GM23248 (cell line): ENCODE results near the gene DUS3L. TPM values are rescaled to one million over a fixed set of nuclear protein-coding genes. Genes with fewer than 3 reads are reported as not detected.
"Not testable (repeated sequence)": the region's sequence is repeated elsewhere in the genome, so short reads cannot be mapped to it uniquely, and the experiment has no call there.

Experiments used
- DNase-seq: peaks from one replicate; pipeline ENCODE4 v3.0.0-alpha.2; 2015
- H2AFZ ChIP-seq: fragments of 200-600 bp; sonication (generic); 2 replicates; pipeline ENCODE4 v1.6.1; 2016; ENCODE audit warnings: antibody characterized with exemption
- H3F3A ChIP-seq: fragments of 200-600 bp; sonication (generic); 2 replicates; pipeline ENCODE4 v1.6.1; 2016; ENCODE audit warnings: mild to moderate bottlenecking, antibody characterized with exemption, mixed run types; ENCODE audit not compliant: insufficient read depth
- H3K27ac ChIP-seq: fragments of 200-600 bp; sonication (generic); 2 replicates; pipeline ENCODE4 v1.5.1; 2016; ENCODE audit warnings: mild to moderate bottlenecking
- H3K27me3 ChIP-seq: fragments of 200-600 bp; sonication (generic); replicated peaks from 2 replicates; pipeline ENCODE4 v1.6.1; 2016; ENCODE audit warnings: mild to moderate bottlenecking; ENCODE audit not compliant: insufficient read depth
- H3K36me3 ChIP-seq: fragments of 200-600 bp; sonication (generic); 2 replicates; pipeline ENCODE4 v1.6.1; 2016; ENCODE audit warnings: low read depth, mild to moderate bottlenecking
- H3K4me1 ChIP-seq: fragments of 200-600 bp; sonication (generic); 2 replicates; pipeline ENCODE4 v1.6.1; 2016; ENCODE audit warnings: mild to moderate bottlenecking; ENCODE audit not compliant: insufficient read depth
- H3K4me2 ChIP-seq: fragments of 200-600 bp; sonication (generic); one replicate; pipeline ENCODE4 v1.6.1; 2016; ENCODE audit warnings: mild to moderate bottlenecking; ENCODE audit not compliant: unreplicated experiment
- H3K4me3 ChIP-seq: fragments of 200-600 bp; sonication (generic); 2 replicates; pipeline ENCODE4 v1.5.1; 2016; ENCODE audit warnings: mild to moderate bottlenecking
- H3K79me2 ChIP-seq: fragments of 200-600 bp; sonication (generic); 2 replicates; pipeline ENCODE4 v1.6.1; 2016; ENCODE audit warnings: mild to moderate bottlenecking; ENCODE audit not compliant: insufficient read depth
- H3K9ac ChIP-seq: fragments of 200-600 bp; sonication (generic); 2 replicates; pipeline ENCODE4 v1.6.1; 2016; ENCODE audit warnings: mild to moderate bottlenecking
- H3K9me2 ChIP-seq: fragments of 200-600 bp; sonication (generic); 2 replicates; pipeline ENCODE4 v1.6.1; 2016; ENCODE audit warnings: mixed run types, mild to moderate bottlenecking, moderate library complexity; ENCODE audit not compliant: insufficient read depth
- H3K9me3 ChIP-seq: fragments of 200-600 bp; sonication (generic); one replicate; pipeline ENCODE4 v1.6.1; 2017; ENCODE audit warnings: low read depth
- H4K20me1 ChIP-seq: fragments of 200-600 bp; sonication (generic); 2 replicates; pipeline ENCODE4 v1.6.0; 2016; ENCODE audit not compliant: insufficient read depth
- EZH2 ChIP-seq: fragments of 200-600 bp; sonication (generic); IDR thresholded peaks from 2 replicates; pipeline ENCODE4 v1.6.1; 2018; ENCODE audit warnings: antibody characterized with exemption, mild to moderate bottlenecking; ENCODE audit not compliant: insufficient read depth, poor library complexity, severe bottlenecking
- EZH2phosphoT487 ChIP-seq: fragments of 200-600 bp; sonication (generic); IDR thresholded peaks from 2 replicates; pipeline ENCODE4 v1.6.1; 2018; ENCODE audit warnings: antibody characterized with exemption, moderate library complexity, mild to moderate bottlenecking, low read depth; ENCODE audit not compliant: insufficient read depth
- WGBS, 2 experiments: methylation state at CpG; one replicate each; pipeline ENCODE4 v1.1.6; 2015 to 2017; ENCODE audit warnings: low lambda C conversion rate in 2 of 2, low coverage in 1 of 2; ENCODE audit errors: missing lambda C conversion rate in 2 of 2; 5-methylcytosine and 5-hydroxymethylcytosine counted together
- in situ Hi-C: fragments of 300-500 bp; cut with MboI; formaldehyde crosslinking; loops from 2 replicates; pipeline ENCODE4 v1.15.0; 2020
- polyA plus RNA-seq: library from polyadenylated mRNA; unstranded; fragments of >200 nt; fragmentation: Nextera tagmentation; extraction: Ambion mirVana; gene quantifications from 2 replicates; pipeline ENCODE4 v1.2.1, GENCODE V29; 2016
- total RNA-seq: library from RNA; depleted of rRNA; stranded (reverse); fragments of >200 nt; shearing (Covaris generic); gene quantifications from 2 replicates; pipeline ENCODE4 v1.2.3, GENCODE V29; 2014

The DUS3L gene
- total and polyA plus RNA-seq, 2 experiments from 2014 or later: 17.1 to 18.6 TPM

DNA sequence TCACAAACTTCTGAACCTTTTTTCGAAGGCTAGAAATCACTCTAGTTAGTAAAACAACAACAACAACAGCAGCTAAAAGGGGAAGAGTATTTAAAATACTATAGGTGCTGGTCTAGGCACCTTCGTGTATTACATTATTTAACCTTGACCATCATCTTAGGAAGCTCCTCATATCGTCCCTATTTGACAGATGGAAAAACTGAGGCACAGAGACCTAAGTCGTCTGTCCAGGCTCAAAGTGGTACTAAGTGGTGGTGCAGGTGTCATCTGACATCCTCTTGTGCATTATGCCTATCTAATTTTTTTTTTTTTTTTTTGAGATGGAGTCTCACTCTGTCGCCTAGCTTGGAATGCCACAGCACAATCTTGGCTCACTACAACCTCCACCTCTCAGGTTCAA, 41.5 kb downstream of the DUS3L start:
- H3K27me3 ChIP-seq: no peaks in the 10 kb centered on the region; the same call in 1 of the 2 replicates
- no peak for DNase-seq
- H4K20me1 ChIP-seq: no peaks in the 10 kb centered on the region
- no peak overlapping the region for H3K9ac ChIP-seq
- no peaks in the 10 kb centered on the region for H3F3A ChIP-seq
- no peaks in the 10 kb centered on the region for H3K9me3 ChIP-seq
- H2AFZ ChIP-seq: no peak overlapping the region
- no peak overlapping the region for H3K4me2 ChIP-seq
- no peak overlapping the region for H3K4me3 ChIP-seq
- 69 to 70% methylated on average over 5 of the region's 5 CpGs for WGBS, 2 experiments
- H3K79me2 ChIP-seq: no peaks in the 10 kb centered on the region
- in situ Hi-C loops: no loop called here
- no peaks in the 10 kb centered on the region for H3K9me2 ChIP-seq
- H3K36me3 ChIP-seq: no peaks in the 10 kb centered on the region
- no peak overlapping the region for H3K27ac ChIP-seq
- H3K4me1 ChIP-seq: no peaks in the 10 kb centered on the region
- TF ChIP-seq EZH2phosphoT487 (no peak), EZH2 (no peak)

- H3K9me3 ChIP-seq, H2AFZ ChIP-seq, H3K9ac ChIP-seq, H3K9me2 ChIP-seq, H3K4me1 ChIP-seq, H3K79me2 ChIP-seq, H3K4me2 ChIP-seq, H3K27me3 ChIP-seq, H4K20me1 ChIP-seq, H3K4me3 ChIP-seq, DNase-seq, H3F3A ChIP-seq, H3K27ac ChIP-seq, in situ Hi-C loops, H3K36me3 ChIP-seq: not testable (repeated sequence)
- 38 to 47% methylated on average over 6 of the region's 6 CpGs for WGBS, 2 experiments
These were observed 42.0 kb downstream of the DUS3L start for GRCh38 chr19:5748920-5749319.

GRCh38 chr19:5744999-5745398, 46.0 kb downstream of the DUS3L start:
- H2AFZ ChIP-seq, H3K4me3 ChIP-seq, H3K4me2 ChIP-seq, H3K27me3 ChIP-seq, in situ Hi-C loops, H3K27ac ChIP-seq, H3K9me2 ChIP-seq, H3F3A ChIP-seq, H3K4me1 ChIP-seq, H3K9me3 ChIP-seq, H3K79me2 ChIP-seq, H3K9ac ChIP-seq, DNase-seq, H3K36me3 ChIP-seq, H4K20me1 ChIP-seq: not testable (repeated sequence)
- 79 to 83% methylated on average over 10 of the region's 10 CpGs for WGBS, 2 experiments

GRCh38 chr19:5743630-5744029, 47.3 kb downstream of the DUS3L start:
- Histone ChIP-seq H3K36me3 (no peaks in the 10 kb centered on the region), H4K20me1 (no peaks in the 10 kb centered on the region), H3K9ac (no peak overlapping the region), H2AFZ (no peak overlapping the region), H3K4me3 (no peak overlapping the region), H3K9me2 (no peaks in the 10 kb centered on the region), H3K9me3 (no peaks in the 10 kb centered on the region), H3K27me3 (peaks cover 3% of the 10 kb centered on the region; the same call in 1 of the 2 replicates), H3K27ac (no peak overlapping the region), H3K4me1 (no peaks in the 10 kb centered on the region), H3K4me2 (no peak overlapping the region), H3K79me2 (no peaks in the 10 kb centered on the region), H3F3A (no peaks in the 10 kb centered on the region)
- DNase-seq: peak; percentile 14
- no peak for TF ChIP-seq EZH2phosphoT487
- in situ Hi-C loops: no loop called here

- no peaks in the 10 kb centered on the region for H3K79me2 ChIP-seq
- H3F3A ChIP-seq: no peaks in the 10 kb centered on the region
- H3K4me3 ChIP-seq: no peak overlapping the region
- H3K27me3 ChIP-seq: peaks cover 3% of the 10 kb centered on the region; the same call in 1 of the 2 replicates
- H3K9ac ChIP-seq: no peak overlapping the region
- H3K4me1 ChIP-seq: no peaks in the 10 kb centered on the region
- 70 to 76% methylated on average over 17 to 19 of the region's 19 CpGs for WGBS, 2 experiments
- H3K4me2 ChIP-seq: no peak overlapping the region
- no peaks in the 10 kb centered on the region for H3K9me2 ChIP-seq
- DNase-seq: no peak
- in situ Hi-C loops: no loop called here
- no peak overlapping the region for H3K27ac ChIP-seq
- H2AFZ ChIP-seq: no peak overlapping the region
- H3K36me3 ChIP-seq: no peaks in the 10 kb centered on the region
- H3K9me3 ChIP-seq: no peaks in the 10 kb centered on the region
- TF ChIP-seq EZH2: no peak
- TF ChIP-seq EZH2phosphoT487: no peak
- H4K20me1 ChIP-seq: no peaks in the 10 kb centered on the region
These were observed 48.9 kb downstream of the DUS3L start for GRCh38 chr19:5742051-5742450.
